SK-N-SH treated with all-trans-retinoic acid at 6 μM for 48 hours (cell line): ENCODE results near the gene TMEM41A.

Experiments used
- ARNTL ChIP-seq: fragments of 450-650 bp; formaldehyde crosslinking; IDR thresholded peaks from 2 replicates; pipeline ENCODE4 v1.5.0; 2020; ENCODE audit warnings: low read depth, mild to moderate bottlenecking, moderate library complexity, borderline replicate concordance
- BACH2 ChIP-seq: fragments of 250-450 bp; sonication (Bioruptor Pico); IDR thresholded peaks from 2 replicates; pipeline ENCODE4 v1.9.0; 2021; ENCODE audit warnings: mild to moderate bottlenecking, borderline replicate concordance
- ISL1 ChIP-seq: fragments of 250-450 bp; sonication (Bioruptor Pico); IDR thresholded peaks from 2 replicates; pipeline ENCODE4 v2.1.2; 2022; ENCODE audit warnings: mild to moderate bottlenecking, moderate library complexity
- PPARA ChIP-seq: fragments of 250-450 bp; sonication (Bioruptor Pico); IDR thresholded peaks from 2 replicates; pipeline ENCODE4 v1.5.0; 2020; ENCODE audit warnings: mild to moderate bottlenecking, borderline replicate concordance
- RARB ChIP-seq: fragments of 250-450 bp; sonication (Bioruptor Pico); IDR thresholded peaks from 2 replicates; pipeline ENCODE4 v1.8.0; 2021; ENCODE audit warnings: mild to moderate bottlenecking, moderate library complexity
- SNAI2 ChIP-seq: fragments of 250-450 bp; sonication (Bioruptor Pico); IDR thresholded peaks from 2 replicates; pipeline ENCODE4 v1.5.0; 2020; ENCODE audit warnings: mild to moderate bottlenecking, moderate library complexity
- TCF4 ChIP-seq: fragments of 250-450 bp; sonication (Bioruptor Pico); IDR thresholded peaks from 2 replicates; pipeline ENCODE4 v1.8.0; 2021; ENCODE audit warnings: mild to moderate bottlenecking, moderate library complexity, borderline replicate concordance
- TOX ChIP-seq: fragments of 250-450 bp; sonication (Bioruptor Pico); IDR thresholded peaks from 2 replicates; pipeline ENCODE4 v1.8.0; 2021; ENCODE audit warnings: mild to moderate bottlenecking, moderate library complexity, borderline replicate concordance
- ZFP3 ChIP-seq: fragments of 250-450 bp; sonication (Bioruptor Pico); IDR thresholded peaks from 2 replicates; pipeline ENCODE4 v1.5.0; 2020; ENCODE audit warnings: mild to moderate bottlenecking, moderate library complexity
- ZFP30 ChIP-seq: fragments of 450-650 bp; formaldehyde crosslinking; IDR thresholded peaks from 2 replicates; pipeline ENCODE4 v1.5.0; 2022; ENCODE audit warnings: mild to moderate bottlenecking, moderate library complexity
- TF ChIP-seq, protein P1 (sequence below): fragments of 250-450 bp; sonication (Bioruptor Pico); IDR thresholded peaks from 2 replicates; pipeline ENCODE4 v1.5.1; 2020; ENCODE audit warnings: low read depth, mild to moderate bottlenecking, moderate library complexity
- TF ChIP-seq, protein P2 (sequence below): fragments of 250-450 bp; sonication (Bioruptor Pico); IDR thresholded peaks from 2 replicates; pipeline ENCODE4 v1.8.0; 2021; ENCODE audit warnings: low read depth, mild to moderate bottlenecking, moderate library complexity, borderline replicate concordance
- TF ChIP-seq, protein P3 (sequence below): fragments of 250-450 bp; sonication (Bioruptor Pico); IDR thresholded peaks from 2 replicates; pipeline ENCODE4 v1.8.0; 2020; ENCODE audit warnings: mild to moderate bottlenecking, moderate library complexity, borderline replicate concordance
- TF ChIP-seq, protein P4 (sequence below): fragments of 250-450 bp; sonication (Bioruptor Pico); IDR thresholded peaks from 2 replicates; pipeline ENCODE4 v1.5.0; 2020; ENCODE audit warnings: mild to moderate bottlenecking, moderate library complexity

DNA sequence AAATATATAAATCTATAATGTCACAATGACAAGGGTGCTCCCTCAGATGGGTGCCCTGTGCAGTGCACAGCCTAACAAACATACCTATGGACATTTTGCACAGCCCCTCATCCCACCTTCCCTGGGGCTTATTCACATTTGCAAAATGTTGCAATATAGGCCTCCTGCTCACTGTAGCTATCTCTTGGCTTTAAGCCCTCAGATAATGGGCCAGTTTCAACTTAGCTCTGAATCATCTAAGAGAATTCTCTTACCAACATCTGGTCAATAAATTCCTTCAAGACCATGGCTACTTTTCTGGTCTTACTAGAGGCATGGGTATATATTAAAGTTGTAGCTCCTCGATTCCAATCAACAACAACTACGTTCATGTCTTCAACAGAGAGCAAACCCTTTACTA lies 35.7 kb upstream of the TMEM41A start:
- TF ChIP-seq BACH2 (CRISPR knock-in tag) (no peak), ZFP30 (no peak), TOX (CRISPR knock-in tag) (no peak), ARNTL (CRISPR knock-in tag) (no peak), PPARA (CRISPR knock-in tag) (no peak), TCF4 (CRISPR knock-in tag) (no peak), ZFP3 (CRISPR knock-in tag) (no peak), RARB (CRISPR knock-in tag) (no peak), SNAI2 (CRISPR knock-in tag) (no peak), ISL1 (CRISPR knock-in tag) (no peak)
- TF ChIP-seq, protein P1, sequence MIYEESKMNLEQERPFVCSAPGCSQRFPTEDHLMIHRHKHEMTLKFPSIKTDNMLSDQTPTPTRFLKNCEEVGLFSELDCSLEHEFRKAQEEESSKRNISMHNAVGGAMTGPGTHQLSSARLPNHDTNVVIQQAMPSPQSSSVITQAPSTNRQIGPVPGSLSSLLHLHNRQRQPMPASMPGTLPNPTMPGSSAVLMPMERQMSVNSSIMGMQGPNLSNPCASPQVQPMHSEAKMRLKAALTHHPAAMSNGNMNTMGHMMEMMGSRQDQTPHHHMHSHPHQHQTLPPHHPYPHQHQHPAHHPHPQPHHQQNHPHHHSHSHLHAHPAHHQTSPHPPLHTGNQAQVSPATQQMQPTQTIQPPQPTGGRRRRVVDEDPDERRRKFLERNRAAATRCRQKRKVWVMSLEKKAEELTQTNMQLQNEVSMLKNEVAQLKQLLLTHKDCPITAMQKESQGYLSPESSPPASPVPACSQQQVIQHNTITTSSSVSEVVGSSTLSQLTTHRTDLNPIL (CRISPR knock-in tag): no peak
- TF ChIP-seq, protein P2, sequence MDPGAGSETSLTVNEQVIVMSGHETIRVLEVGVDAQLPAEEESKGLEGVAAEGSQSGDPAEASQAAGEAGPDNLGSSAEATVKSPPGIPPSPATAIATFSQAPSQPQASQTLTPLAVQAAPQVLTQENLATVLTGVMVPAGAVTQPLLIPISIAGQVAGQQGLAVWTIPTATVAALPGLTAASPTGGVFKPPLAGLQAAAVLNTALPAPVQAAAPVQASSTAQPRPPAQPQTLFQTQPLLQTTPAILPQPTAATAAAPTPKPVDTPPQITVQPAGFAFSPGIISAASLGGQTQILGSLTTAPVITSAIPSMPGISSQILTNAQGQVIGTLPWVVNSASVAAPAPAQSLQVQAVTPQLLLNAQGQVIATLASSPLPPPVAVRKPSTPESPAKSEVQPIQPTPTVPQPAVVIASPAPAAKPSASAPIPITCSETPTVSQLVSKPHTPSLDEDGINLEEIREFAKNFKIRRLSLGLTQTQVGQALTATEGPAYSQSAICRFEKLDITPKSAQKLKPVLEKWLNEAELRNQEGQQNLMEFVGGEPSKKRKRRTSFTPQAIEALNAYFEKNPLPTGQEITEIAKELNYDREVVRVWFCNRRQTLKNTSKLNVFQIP (CRISPR knock-in tag): no peak
- TF ChIP-seq, protein P3, sequence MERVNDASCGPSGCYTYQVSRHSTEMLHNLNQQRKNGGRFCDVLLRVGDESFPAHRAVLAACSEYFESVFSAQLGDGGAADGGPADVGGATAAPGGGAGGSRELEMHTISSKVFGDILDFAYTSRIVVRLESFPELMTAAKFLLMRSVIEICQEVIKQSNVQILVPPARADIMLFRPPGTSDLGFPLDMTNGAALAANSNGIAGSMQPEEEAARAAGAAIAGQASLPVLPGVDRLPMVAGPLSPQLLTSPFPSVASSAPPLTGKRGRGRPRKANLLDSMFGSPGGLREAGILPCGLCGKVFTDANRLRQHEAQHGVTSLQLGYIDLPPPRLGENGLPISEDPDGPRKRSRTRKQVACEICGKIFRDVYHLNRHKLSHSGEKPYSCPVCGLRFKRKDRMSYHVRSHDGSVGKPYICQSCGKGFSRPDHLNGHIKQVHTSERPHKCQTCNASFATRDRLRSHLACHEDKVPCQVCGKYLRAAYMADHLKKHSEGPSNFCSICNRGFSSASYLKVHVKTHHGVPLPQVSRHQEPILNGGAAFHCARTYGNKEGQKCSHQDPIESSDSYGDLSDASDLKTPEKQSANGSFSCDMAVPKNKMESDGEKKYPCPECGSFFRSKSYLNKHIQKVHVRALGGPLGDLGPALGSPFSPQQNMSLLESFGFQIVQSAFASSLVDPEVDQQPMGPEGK: no peak
- TF ChIP-seq, protein P4, sequence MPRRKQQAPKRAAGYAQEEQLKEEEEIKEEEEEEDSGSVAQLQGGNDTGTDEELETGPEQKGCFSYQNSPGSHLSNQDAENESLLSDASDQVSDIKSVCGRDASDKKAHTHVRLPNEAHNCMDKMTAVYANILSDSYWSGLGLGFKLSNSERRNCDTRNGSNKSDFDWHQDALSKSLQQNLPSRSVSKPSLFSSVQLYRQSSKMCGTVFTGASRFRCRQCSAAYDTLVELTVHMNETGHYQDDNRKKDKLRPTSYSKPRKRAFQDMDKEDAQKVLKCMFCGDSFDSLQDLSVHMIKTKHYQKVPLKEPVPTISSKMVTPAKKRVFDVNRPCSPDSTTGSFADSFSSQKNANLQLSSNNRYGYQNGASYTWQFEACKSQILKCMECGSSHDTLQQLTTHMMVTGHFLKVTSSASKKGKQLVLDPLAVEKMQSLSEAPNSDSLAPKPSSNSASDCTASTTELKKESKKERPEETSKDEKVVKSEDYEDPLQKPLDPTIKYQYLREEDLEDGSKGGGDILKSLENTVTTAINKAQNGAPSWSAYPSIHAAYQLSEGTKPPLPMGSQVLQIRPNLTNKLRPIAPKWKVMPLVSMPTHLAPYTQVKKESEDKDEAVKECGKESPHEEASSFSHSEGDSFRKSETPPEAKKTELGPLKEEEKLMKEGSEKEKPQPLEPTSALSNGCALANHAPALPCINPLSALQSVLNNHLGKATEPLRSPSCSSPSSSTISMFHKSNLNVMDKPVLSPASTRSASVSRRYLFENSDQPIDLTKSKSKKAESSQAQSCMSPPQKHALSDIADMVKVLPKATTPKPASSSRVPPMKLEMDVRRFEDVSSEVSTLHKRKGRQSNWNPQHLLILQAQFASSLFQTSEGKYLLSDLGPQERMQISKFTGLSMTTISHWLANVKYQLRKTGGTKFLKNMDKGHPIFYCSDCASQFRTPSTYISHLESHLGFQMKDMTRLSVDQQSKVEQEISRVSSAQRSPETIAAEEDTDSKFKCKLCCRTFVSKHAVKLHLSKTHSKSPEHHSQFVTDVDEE (CRISPR knock-in tag): no peak
